Mammary epithelial cell (primary cell): ENCODE measurements around the gene CUZD1.

Source experiments
- CTCF ChIP-seq, 2 donors: IDR thresholded peaks in 1 of 2; conservative IDR thresholded peaks in 1 of 2; 2 replicates each; pipeline ENCODE4 v1.5.1; 2011 to 2012; ENCODE audit warnings: inconsistent platforms in 2 of 2, low read length in 2 of 2, mild to moderate bottlenecking in 2 of 2, control low read depth in 1 of 2, low read depth in 1 of 2; ENCODE audit not compliant: insufficient read depth in 1 of 2; ENCODE audit errors: extremely low read depth in 1 of 2
- EZH2 ChIP-seq: IDR thresholded peaks from 2 replicates; pipeline ENCODE4 v1.6.1; 2012; ENCODE audit warnings: low read length, inconsistent platforms, borderline replicate concordance

DNA sequence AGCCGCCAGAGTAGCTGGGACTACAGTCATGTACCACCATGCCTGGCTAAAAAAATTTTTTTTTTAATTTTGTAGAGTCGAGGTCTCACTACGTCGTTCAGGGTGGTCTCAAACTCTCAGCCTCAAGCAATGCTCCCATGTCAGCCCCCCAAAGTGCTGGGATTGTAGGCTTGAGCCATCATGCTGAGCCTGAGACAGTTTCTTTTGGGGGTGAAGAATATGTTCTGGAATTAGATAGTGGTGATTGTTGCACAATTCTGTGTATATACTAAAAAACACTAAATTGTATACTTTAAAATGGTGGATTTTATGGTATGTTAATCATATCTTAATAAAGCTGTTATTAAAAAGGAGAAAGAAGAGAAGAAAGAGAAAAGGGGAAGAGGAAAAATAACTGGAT lies 1.5 kb downstream of the CUZD1 start:
- no peak for TF ChIP-seq CTCF (conservative IDR thresholded peaks at IDR 0.05 in 1 of 2, IDR thresholded peaks at IDR 0.05 in 1 of 2; ENCODE audit: extremely low read depth in 1 of 2, insufficient read depth in 1 of 2, low read depth in 1 of 2, low read length in 2 of 2)
- no peak for TF ChIP-seq EZH2
